ENCODE results near the gene BABAM2.

The BABAM2 gene

DNA sequence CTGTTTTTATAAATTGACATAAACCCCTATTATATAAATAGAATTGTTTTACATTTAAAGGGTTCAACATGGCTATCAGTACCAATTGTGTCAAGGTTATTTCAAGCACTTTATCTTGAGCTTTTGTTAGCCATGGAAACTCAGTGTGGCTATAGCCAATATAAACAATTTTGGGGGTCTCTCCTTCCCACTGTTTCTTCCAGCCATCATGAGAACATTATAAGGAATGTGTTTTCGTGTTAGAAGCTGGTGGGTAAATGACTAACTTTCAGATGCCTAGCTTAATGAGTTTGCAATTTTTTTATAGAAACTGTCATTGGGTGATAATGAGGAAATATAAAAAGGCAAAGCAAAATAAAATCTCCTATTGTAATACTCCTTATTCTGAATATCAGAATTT lies 348.7 kb downstream of the BABAM2 start:
- TF ChIP-seq, protein P1, sequence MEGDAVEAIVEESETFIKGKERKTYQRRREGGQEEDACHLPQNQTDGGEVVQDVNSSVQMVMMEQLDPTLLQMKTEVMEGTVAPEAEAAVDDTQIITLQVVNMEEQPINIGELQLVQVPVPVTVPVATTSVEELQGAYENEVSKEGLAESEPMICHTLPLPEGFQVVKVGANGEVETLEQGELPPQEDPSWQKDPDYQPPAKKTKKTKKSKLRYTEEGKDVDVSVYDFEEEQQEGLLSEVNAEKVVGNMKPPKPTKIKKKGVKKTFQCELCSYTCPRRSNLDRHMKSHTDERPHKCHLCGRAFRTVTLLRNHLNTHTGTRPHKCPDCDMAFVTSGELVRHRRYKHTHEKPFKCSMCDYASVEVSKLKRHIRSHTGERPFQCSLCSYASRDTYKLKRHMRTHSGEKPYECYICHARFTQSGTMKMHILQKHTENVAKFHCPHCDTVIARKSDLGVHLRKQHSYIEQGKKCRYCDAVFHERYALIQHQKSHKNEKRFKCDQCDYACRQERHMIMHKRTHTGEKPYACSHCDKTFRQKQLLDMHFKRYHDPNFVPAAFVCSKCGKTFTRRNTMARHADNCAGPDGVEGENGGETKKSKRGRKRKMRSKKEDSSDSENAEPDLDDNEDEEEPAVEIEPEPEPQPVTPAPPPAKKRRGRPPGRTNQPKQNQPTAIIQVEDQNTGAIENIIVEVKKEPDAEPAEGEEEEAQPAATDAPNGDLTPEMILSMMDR (conservative IDR thresholded peaks at IDR 0.05) = no peak
- no peak overlapping the region for H3K27ac ChIP-seq

GRCh38 chr2:28240937-28241336 lies 350.4 kb downstream of the BABAM2 start:
- TF ChIP-seq, protein P1 (conservative IDR thresholded peaks at IDR 0.05) = no peak
- H3K27ac ChIP-seq = no peak overlapping the region

DNA sequence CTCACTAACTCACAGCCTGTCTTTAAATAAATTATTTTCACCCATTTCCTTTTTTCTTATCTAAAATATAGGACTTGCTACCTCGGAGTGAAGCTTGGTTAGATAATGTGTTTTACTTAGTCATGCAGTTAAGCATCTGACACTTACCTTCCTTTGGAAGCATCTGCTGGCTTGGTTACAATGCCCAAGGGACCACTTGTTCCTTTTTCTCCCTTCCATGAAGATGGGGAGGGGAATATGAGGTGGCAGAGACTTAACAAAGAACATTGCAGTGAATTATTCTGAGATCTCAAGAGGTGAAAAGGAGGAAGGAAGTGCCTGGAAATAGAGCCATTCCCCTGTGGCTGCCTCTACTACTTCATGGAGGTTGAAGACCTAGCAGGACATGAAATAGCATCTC lies 356.8 kb downstream of the BABAM2 start:
- TF ChIP-seq, protein P1 (conservative IDR thresholded peaks at IDR 0.05) = no peak
- no peak overlapping the region for H3K27ac ChIP-seq

GRCh38 chr2:28247734-28248133 lies 357.2 kb downstream of the BABAM2 start:
- no peak overlapping the region for H3K27ac ChIP-seq

GRCh38 chr2:28248511-28248910 lies 358.0 kb downstream of the BABAM2 start:
- no peak overlapping the region for H3K27ac ChIP-seq
- TF ChIP-seq, protein P1 (conservative IDR thresholded peaks at IDR 0.05) = no peak

More at GRCh38 chr2:28247734-28248133, 357.2 kb downstream of the BABAM2 start:
- TF ChIP-seq, protein P1 (conservative IDR thresholded peaks at IDR 0.05) = no peak

GRCh38 chr2:28250006-28250405 lies 359.5 kb downstream of the BABAM2 start:
- H3K27ac ChIP-seq = no peak overlapping the region
- TF ChIP-seq, protein P1 (conservative IDR thresholded peaks at IDR 0.05) = no peak

GRCh38 chr2:28251337-28251736 lies 360.8 kb downstream of the BABAM2 start:
- H3K27ac ChIP-seq = no peak overlapping the region
- TF ChIP-seq, protein P1 (conservative IDR thresholded peaks at IDR 0.05) = no peak

Data from VCaP (cell line).